PFSK-1 (cell line): ENCODE results near the gene TXNDC16.

Experiments
- FOXP2 ChIP-seq: optimal IDR thresholded peaks from 2 replicates; pipeline ENCODE3; 2011; ENCODE audit warnings: borderline replicate concordance, control low read depth, inconsistent platforms; ENCODE audit not compliant: insufficient read depth; ENCODE audit errors: extremely low read length, extremely low read depth
- TF ChIP-seq, protein P1 (sequence below), 2 experiments: IDR thresholded peaks; 2 replicates each; pipeline versions ENCODE4 v1.6.1 to v1.8.0; 2011 to 2012; ENCODE audit warnings: low read depth in 2 of 2, low read length in 2 of 2, control low read depth in 1 of 2, inconsistent platforms in 1 of 2, mild to moderate bottlenecking in 1 of 2, moderate library complexity in 1 of 2; ENCODE audit not compliant: insufficient read depth in 1 of 2

DNA sequence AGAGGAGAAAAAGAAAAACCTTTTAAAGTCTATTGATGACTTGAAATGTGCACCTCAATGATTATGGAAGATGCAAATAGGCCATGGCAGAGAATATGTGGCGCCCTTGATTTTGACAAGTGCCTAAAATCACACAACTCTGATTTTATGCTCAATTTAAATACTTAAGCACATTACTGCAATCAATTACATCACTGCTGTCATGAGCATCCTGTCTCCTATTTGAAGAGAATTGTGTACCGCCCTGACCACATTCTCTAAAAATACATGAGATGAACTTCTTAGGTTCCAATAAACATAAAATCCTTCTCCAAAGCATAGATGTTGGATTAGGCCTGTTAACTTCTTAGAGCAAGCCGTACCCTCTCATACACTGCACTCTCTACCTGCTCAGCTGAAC is 1.6 kb downstream of the TXNDC16 start:
- TF ChIP-seq FOXP2, result no peak
- TF ChIP-seq, protein P1, sequence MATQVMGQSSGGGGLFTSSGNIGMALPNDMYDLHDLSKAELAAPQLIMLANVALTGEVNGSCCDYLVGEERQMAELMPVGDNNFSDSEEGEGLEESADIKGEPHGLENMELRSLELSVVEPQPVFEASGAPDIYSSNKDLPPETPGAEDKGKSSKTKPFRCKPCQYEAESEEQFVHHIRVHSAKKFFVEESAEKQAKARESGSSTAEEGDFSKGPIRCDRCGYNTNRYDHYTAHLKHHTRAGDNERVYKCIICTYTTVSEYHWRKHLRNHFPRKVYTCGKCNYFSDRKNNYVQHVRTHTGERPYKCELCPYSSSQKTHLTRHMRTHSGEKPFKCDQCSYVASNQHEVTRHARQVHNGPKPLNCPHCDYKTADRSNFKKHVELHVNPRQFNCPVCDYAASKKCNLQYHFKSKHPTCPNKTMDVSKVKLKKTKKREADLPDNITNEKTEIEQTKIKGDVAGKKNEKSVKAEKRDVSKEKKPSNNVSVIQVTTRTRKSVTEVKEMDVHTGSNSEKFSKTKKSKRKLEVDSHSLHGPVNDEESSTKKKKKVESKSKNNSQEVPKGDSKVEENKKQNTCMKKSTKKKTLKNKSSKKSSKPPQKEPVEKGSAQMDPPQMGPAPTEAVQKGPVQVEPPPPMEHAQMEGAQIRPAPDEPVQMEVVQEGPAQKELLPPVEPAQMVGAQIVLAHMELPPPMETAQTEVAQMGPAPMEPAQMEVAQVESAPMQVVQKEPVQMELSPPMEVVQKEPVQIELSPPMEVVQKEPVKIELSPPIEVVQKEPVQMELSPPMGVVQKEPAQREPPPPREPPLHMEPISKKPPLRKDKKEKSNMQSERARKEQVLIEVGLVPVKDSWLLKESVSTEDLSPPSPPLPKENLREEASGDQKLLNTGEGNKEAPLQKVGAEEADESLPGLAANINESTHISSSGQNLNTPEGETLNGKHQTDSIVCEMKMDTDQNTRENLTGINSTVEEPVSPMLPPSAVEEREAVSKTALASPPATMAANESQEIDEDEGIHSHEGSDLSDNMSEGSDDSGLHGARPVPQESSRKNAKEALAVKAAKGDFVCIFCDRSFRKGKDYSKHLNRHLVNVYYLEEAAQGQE (IDR thresholded peaks at IDR 0.05; ENCODE audit: insufficient read depth in 1 of 2, low read depth in 2 of 2, low read length in 2 of 2), result no peak
